ENCODE measurements around the gene PBX4. TPM values are rescaled to one million over a fixed set of nuclear protein-coding genes. Genes with fewer than 3 reads are reported as not detected.

PBX4 gene
- polyA plus RNA-seq, 1 experiment, result 0.63 TPM

DNA sequence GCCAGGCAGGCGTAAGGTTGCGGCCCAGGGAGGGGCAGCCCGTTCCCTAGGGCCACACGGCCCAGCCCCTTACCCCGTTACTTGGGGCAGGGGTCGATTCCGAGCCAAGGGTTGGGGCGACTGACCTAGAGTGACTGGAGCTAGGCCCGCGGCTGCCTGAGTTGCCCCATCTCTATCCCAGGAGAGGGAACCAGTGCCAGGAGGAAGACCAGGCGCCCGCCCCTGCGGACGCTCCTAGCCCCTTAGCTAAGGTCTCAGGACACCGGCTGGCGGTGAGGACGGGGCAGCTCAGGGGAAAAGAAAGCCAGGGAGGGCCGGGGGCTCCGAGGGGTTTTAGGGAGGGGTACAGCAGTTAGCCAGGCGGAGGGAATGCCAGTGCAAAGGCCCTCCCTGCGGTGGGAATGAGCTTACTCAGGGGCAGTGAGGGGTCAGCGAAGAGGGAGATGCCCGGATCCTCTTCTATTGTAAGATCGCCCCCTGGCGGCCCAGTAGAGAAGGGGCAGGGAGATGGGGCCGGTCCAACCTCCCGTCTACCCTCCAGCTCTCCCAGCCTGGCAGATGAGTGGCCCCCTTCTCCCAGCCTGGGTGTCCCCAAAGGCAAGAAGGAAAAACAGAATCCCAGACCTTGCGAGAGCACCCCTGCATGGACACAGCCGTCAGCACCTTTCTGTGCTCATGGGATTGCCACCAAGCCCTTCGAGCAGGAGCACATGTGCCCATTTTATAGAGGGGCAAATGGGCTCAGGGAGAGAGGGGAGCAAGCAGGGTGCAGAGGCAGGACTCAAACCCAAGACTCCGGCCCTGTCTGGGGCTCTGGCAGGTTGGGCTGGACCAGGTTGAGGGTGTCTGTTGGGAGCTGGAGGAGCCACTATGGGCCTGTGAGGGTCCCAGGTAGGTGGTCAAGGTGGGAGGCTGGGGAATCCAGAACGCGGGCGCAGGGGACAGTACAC, 64.1 kb downstream of the PBX4 start:
- H3K27ac ChIP-seq (ENCODE audit: low read depth, low read length), result no peak overlapping the region
- CTCF ChIA-PET, result interaction anchor here (0.6 to 7.7 kb wide), 21 partner anchors 8 to 90 kb away, joined by 3 to 58 read pairs (median 4); partner anchors contain the start of gene GMIP
- TF ChIP-seq, protein P1, sequence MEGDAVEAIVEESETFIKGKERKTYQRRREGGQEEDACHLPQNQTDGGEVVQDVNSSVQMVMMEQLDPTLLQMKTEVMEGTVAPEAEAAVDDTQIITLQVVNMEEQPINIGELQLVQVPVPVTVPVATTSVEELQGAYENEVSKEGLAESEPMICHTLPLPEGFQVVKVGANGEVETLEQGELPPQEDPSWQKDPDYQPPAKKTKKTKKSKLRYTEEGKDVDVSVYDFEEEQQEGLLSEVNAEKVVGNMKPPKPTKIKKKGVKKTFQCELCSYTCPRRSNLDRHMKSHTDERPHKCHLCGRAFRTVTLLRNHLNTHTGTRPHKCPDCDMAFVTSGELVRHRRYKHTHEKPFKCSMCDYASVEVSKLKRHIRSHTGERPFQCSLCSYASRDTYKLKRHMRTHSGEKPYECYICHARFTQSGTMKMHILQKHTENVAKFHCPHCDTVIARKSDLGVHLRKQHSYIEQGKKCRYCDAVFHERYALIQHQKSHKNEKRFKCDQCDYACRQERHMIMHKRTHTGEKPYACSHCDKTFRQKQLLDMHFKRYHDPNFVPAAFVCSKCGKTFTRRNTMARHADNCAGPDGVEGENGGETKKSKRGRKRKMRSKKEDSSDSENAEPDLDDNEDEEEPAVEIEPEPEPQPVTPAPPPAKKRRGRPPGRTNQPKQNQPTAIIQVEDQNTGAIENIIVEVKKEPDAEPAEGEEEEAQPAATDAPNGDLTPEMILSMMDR (IDR thresholded peaks at IDR 0.05; ENCODE audit: low read depth, low read length), result peak; percentile 71
- POLR2A ChIA-PET, result interaction anchor here (0.5 kb wide), 1 partner anchor 33 kb away, joined by 3 read pairs; no protein-coding TSS in a partner anchor
- H3K27me3 ChIP-seq (ENCODE audit: control insufficient read depth, insufficient read depth, low read length), result peaks cover 2% of the 10 kb centered on the region
- H3K9me3 ChIP-seq (ENCODE audit: control insufficient read depth, insufficient read depth, low read length), result peaks cover 8% of the 10 kb centered on the region; the same call in 1 of the 2 replicates
- DNase-seq (ENCODE audit: low read depth, low spot score), result no peak
- H3K4me3 ChIP-seq (ENCODE audit: low read depth, low read length), result no peak overlapping the region

DNA sequence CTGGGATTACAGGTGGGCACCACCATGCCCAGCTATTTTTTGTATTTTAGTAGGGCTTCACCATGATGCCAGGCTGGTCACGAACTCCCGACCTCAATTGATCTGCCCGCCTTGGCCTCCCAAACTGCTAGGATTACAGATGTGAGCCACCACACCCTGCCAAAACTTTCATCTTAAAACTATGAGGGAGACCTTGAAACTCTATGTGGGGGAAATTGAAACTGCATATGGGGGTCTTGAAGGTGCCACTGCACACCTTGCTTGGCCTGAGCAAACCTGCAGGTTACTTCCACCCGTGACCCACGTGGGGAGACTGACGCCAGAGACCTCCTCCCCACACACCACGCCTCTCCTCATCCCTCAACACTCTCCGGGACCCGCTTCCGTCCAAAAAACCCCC, 64.8 kb downstream of the PBX4 start:
- ChIA-PET POLR2A (interaction anchor here (0.5 kb wide), 1 partner anchor 33 kb away, joined by 3 read pairs; no protein-coding TSS in a partner anchor), CTCF (interaction anchor here (0.7 to 7.7 kb wide), 24 partner anchors 7 to 105 kb away, joined by 3 to 58 read pairs (median 4); partner anchors contain the start of gene GMIP)
- DNase-seq (ENCODE audit: low read depth, low spot score), result no peak
- Histone ChIP-seq H3K27me3 (ENCODE audit: control insufficient read depth, insufficient read depth, low read length) (peaks cover 6% of the 10 kb centered on the region), H3K27ac (ENCODE audit: low read depth, low read length) (no peak overlapping the region), H3K9me3 (ENCODE audit: control insufficient read depth, insufficient read depth, low read length) (peaks cover 10% of the 10 kb centered on the region; the same call in 1 of the 2 replicates), H3K4me3 (ENCODE audit: low read depth, low read length) (no peak overlapping the region)
- TF ChIP-seq, protein P1 (IDR thresholded peaks at IDR 0.05; ENCODE audit: low read depth, low read length), result no peak

DNA sequence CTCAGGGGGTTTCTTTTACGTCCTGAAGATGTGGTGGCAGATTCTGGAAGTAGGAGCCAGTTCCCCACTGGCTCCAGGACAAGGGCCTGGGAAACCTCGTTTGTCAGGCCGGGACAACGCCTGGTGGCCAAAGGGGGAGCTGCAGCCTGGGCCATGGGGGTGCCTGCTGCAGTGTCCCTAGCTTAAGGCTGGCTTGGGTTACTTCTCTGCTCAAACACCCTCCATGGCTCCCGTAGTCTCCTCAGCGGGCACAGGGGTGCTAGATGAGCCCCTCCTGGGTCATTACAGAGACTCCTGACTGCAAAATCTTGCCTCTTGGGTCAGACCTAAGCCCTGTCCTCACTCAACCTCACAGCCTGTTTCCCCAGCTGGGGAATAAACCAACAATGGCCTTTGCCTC, 65.7 kb downstream of the PBX4 start:
- TF ChIP-seq, protein P1 (IDR thresholded peaks at IDR 0.05; ENCODE audit: low read depth, low read length), result peak; percentile 79
- POLR2A ChIA-PET, result interaction anchor here (0.8 kb wide), 1 partner anchor 24 kb away, joined by 3 read pairs; no protein-coding TSS in a partner anchor
- DNase-seq (ENCODE audit: low read depth, low spot score), result no peak
- Histone ChIP-seq H3K27ac (ENCODE audit: low read depth, low read length) (no peak overlapping the region), H3K27me3 (ENCODE audit: control insufficient read depth, insufficient read depth, low read length) (peaks cover 11% of the 10 kb centered on the region), H3K4me3 (ENCODE audit: low read depth, low read length) (no peak overlapping the region), H3K9me3 (ENCODE audit: control insufficient read depth, insufficient read depth, low read length) (peaks cover 10% of the 10 kb centered on the region; the same call in 1 of the 2 replicates)
- CTCF ChIA-PET, result interaction anchor here (0.6 to 7.7 kb wide), 22 partner anchors 9 to 666 kb away, joined by 3 to 58 read pairs (median 5); partner anchors contain the start of gene GMIP

DNA sequence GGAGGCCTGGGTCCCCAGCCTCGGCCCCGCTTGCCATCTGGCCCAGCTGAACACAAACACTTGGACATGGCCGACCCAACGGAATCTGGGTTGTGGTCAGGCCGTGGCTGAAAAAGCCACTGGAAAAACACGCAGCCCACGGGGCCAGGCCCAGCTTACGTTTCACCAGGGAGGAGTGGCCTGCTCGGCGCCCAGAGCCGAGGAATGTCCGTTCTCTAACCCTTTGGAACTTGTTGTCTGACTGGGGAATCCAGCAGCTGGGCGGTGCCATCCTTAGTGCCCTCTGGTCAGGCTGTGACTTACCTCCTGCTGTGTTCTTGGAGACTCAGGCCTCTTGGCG, 66.7 kb downstream of the PBX4 start:
- Histone ChIP-seq H3K4me3 (ENCODE audit: low read depth, low read length) (no peak overlapping the region), H3K9me3 (ENCODE audit: control insufficient read depth, insufficient read depth, low read length) (peaks cover 10% of the 10 kb centered on the region; the same call in 1 of the 2 replicates), H3K27me3 (ENCODE audit: control insufficient read depth, insufficient read depth, low read length) (peaks cover 11% of the 10 kb centered on the region), H3K27ac (ENCODE audit: low read depth, low read length) (no peak overlapping the region)
- ChIA-PET POLR2A (no interaction called here), CTCF (interaction anchor here (1.1 to 7.7 kb wide), 6 partner anchors 8 to 55 kb away, joined by 3 to 58 read pairs (median 6); no protein-coding TSS in a partner anchor)
- DNase-seq (ENCODE audit: low read depth, low spot score), result no peak
- TF ChIP-seq, protein P1 (IDR thresholded peaks at IDR 0.05; ENCODE audit: low read depth, low read length), result no peak

Measured in AG04450 (cell line).